ENCODE results near the gene MYLIP.

MYLIP gene

DNA sequence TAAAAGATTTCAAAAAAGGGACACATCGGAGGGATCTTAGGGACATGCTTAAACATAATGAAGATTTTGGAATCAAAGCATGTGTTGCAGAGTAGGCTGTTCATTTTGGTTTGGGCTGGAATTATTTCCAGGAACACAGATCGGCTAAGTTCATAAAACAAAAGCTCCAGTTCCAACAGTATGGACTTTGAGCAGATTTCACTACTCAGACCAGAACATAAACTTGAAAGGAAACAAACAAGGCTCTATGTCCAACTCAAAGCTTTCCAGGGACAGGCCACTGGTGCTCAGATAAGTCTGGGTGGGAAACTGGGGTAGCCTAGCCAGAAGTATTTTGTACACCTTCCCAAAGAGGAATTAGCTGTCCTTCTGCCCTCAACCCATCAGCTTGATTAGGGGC, 58.3 kb downstream of the MYLIP start:
- no peak for DNase-seq (ENCODE audit: low read depth, low spot score)
- H3K4me3 ChIP-seq (ENCODE audit: low read length), result no peak overlapping the region

GRCh38 chr6:16190214-16190613, 61.3 kb downstream of the MYLIP start:
- DNase-seq (ENCODE audit: low read depth, low spot score), result no peak
- H3K4me3 ChIP-seq (ENCODE audit: low read length), result no peak overlapping the region

- DNase-seq (ENCODE audit: low read depth, low spot score), result no peak
- H3K4me3 ChIP-seq (ENCODE audit: low read length), result no peak overlapping the region
Observed at GRCh38 chr6:16196260-16196983, 67.5 kb downstream of the MYLIP start.

- H3K4me3 ChIP-seq (ENCODE audit: low read length), result no peak overlapping the region
- DNase-seq (ENCODE audit: low read depth, low spot score), result no peak
Observed at GRCh38 chr6:16196984-16197546, 68.2 kb downstream of the MYLIP start.
